Ureter (tissue), 1 donor: ENCODE results near the gene SARS1. TPM values are rescaled to one million over a fixed set of nuclear protein-coding genes. Genes with fewer than 3 reads are reported as not detected.
A peak's percentile ranks its signal among the peaks of the same experiment; 100 is the strongest.
"Not testable (repeated sequence)": the region's sequence is repeated elsewhere in the genome, so short reads cannot be mapped to it uniquely, and the experiment has no call there.

ENCODE experiments used
- DNase-seq: peaks from one replicate; pipeline ENCODE4 v3.0.0-alpha.2; 2020; ENCODE audit warnings: low spot score
- total RNA-seq: library from RNA; stranded (reverse); gene quantifications from one replicate; pipeline ENCODE4 v1.2.4, GENCODE V29; 2023
- donor health status: DM: yes; HTN: yes; CAD: no.

The SARS1 gene
- 239 TPM for total RNA-seq

DNA sequence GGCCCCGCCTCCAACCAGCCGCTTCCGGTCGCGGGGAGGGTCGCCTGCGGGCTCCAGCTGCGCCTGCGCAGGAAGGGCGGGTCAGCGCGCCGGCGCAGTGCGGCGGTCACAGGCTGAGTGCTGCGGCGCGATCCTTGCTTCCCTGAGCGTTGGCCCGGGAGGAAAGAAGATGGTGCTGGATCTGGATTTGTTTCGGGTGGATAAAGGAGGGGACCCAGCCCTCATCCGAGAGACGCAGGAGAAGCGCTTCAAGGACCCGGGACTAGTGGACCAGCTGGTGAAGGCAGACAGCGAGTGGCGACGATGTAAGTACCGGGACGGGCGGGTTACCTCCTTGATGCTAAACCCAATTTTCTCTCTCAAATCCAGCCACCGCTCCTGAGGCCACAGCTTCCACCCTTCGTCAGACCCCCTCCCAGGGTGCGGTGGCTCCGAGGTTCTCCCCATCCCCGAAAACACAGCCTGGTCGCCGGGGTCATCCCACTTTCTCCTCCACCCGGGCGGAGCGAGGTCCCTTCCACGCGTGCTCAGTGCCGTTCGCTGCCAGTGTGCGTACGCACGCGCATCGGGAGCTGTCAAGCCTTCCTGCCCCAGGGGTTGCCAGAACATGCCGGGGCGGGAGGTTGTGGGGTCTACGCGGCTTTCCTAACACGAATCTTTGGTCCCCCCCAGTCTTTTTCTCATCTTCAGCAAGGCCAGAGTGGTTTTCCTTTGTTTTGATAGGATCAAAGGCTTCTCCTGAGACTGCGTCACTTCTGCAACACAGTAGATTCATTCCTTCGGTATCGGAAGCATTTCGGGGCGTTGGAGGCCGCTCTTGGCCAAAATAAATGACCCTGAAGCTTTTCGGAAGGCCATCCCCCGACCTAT lies at the start of gene SARS1:
Gene SARS1 (plus strand): TSS at position 95 of the 870 bp plus-strand sequence. CDS start 75 bp downstream, at position 170.
- peak; percentile 92 for DNase-seq

DNA sequence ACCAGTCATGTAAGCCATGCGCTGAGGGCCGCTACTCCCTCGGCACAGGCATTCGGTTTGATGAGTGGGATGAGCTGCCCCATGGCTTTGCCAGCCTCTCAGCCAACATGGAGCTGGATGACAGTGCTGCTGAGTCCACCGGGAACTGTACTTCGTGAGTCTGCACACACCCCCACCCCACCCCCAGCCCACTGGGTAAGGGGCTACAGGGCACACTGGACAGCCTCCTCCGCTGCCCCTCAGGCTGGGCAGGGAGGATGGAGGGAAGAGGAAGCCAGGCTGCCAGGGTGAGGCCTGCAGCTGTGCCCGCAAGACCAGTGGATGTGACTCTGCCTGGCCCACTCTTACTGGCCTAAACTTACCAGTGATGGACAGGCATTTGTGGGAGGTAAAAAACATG lies 49.2 kb upstream of the SARS1 start:
- no peak for DNase-seq

- no peak for DNase-seq
Observed at GRCh38 chr1:109167001-109167506, 46.7 kb upstream of the SARS1 start.

- DNase-seq: no peak
Observed at GRCh38 chr1:109170035-109170764, 43.5 kb upstream of the SARS1 start.

GRCh38 chr1:109171646-109172045 lies 42.1 kb upstream of the SARS1 start:
- no peak for DNase-seq

DNA sequence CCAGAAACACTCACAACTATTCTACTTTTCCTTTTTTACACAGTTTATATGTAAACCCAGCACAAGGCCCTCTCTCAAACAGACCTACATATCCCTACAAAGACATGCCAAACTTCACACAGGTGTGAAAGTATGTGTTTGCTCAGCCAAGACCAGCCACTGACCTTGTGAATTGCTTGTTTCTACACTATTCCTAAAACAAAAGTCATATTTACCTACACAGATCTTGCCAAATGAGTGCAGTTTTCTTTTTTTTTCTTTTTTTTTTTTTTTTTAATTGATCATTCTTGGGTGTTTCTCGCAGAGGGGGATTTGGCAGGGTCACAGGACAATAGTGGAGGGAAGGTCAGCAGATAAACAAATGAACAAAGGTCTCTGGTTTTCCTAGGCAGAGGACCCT lies 37.4 kb upstream of the SARS1 start:
- DNase-seq: not testable (repeated sequence)

DNA sequence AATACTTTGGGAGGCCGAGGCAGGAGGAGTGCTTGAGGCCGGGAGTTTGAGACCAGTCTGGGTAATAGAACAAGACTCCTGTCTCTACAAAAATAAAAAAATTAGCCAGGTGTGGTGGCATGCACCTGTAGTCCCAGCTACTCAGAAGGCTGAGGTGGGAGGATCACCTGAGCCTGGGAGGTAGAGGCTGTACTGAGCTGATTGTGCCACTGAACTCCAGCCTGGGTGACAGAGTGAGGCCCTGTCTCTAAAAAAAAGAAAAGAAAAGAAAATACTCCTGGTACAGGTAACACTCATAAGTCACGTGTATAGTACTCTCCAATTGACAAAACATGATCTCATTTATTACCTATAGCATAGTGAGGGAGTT lies 33.0 kb upstream of the SARS1 start:
- not testable (repeated sequence) for DNase-seq

GRCh38 chr1:109181085-109181806 lies 32.5 kb upstream of the SARS1 start:
- DNase-seq: no peak

GRCh38 chr1:109181807-109182163 lies 31.9 kb upstream of the SARS1 start:
- no peak for DNase-seq

GRCh38 chr1:109183058-109183738 lies 30.5 kb upstream of the SARS1 start:
- no peak for DNase-seq

DNA sequence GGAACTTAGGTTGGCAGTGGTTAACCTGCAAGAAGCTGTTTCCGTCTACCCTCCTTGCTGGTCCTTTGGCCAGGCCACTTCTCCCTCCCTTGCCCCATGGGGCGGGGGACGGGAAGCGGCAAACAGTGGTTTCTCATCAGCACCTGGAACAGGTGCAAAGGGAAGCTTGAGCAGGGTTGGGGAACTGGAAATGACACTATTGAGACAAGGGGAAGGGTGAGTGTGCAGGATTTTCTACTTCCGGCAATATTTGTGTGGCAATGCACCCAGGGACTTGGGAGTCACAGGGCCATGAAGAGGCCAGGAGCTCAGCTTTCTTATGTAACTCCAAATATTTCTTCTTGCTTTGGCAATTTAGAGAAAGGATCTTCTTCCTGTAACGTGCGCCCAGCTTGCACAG lies 29.0 kb upstream of the SARS1 start:
- DNase-seq: no peak

- DNase-seq: no peak
Observed at GRCh38 chr1:109185357-109185756, 28.4 kb upstream of the SARS1 start.

DNA sequence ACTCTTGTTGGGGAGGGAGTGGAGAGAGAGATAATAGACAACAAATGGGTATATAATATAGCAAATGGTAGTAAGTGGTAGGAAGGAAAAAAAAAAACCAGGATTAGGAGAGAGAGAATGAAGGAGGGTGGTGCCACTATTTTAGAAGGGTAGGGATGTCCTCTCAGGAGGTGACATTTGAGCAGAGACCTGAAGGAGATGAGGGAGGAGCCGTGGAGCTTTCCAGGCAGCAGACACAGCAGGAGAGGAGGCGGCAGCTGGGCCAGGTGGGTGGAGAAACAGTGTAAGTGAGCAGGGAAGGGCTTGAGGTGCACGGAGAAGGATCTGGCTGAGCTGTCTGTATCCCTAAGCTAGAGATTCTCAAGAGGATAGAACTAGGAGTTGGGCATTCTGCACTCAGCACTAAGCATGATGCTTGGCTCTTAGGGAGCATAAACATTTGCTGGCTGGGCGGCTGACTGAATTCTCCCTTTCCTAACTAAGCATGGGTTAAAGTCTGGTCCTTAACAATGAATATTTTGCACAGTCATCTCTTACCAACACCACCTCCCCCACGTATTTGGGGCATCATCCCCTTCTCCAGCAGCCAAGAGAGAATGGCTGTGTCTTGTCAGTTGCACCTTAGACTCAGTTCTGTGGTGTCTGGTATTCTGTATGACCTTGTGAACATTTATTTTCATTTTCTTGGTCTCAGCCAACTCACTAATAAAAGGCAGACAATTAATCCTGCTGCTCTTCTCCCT lies 27.6 kb upstream of the SARS1 start:
- no peak for DNase-seq

DNA sequence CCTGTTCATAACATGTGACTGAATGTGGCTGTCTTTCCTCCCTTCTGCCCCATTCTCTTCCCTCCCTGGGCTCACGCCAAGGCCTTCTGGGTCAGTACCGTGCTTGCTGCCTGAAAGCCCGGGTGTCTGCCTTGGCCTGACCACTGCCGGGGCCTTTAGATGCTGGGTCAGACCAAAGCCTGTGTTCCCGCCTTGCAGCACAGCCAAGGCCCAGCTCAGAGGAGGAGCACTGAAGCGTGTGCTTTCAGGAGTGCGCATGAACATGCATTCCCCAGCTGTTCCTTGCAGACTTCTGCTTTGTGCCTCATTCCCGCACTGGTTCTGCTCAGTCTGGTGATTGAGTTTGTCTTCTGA lies 27.0 kb upstream of the SARS1 start:
- peak; percentile 55 for DNase-seq

DNA sequence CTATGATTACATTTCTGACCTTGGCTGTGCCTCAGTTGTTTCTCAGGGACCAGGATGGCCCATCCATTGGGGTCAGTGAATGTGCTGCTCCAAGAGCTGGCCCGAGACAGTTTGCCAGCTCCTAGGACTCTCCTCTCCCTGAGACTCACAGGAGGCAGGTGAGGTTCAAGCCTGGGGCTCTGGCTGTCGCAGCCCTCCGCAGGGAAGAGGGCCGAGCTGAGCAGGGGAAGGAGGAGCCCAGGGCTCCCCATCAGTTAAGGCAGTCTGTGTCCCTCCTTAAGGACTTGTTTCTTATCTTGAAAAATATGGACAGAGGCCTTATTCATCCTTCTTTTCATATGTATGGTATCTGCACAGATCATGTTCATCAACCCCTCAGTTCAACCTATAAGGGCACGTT lies 26.6 kb upstream of the SARS1 start:
- DNase-seq: no peak

DNA sequence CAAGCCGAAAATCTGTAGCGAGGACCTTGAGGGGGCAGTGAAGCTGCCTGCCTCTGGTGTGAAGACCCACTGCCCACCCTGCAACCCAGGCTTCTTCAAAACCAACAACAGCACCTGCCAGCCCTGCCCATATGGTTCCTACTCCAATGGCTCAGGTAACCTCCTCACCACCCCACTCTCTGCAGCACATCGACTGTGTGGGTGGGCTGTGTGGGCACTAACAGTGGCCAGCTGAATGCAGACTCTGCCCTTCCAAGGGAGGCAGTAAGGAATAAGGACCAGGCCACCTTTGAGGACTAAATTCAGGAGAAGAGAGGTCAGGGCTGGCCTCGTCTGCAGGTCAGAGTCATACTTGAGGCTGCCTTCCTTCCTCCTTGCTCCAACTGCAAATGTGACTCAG lies 25.5 kb upstream of the SARS1 start:
- DNase-seq: no peak

- DNase-seq: no peak
Observed at GRCh38 chr1:109188781-109189180, 24.9 kb upstream of the SARS1 start.

DNA sequence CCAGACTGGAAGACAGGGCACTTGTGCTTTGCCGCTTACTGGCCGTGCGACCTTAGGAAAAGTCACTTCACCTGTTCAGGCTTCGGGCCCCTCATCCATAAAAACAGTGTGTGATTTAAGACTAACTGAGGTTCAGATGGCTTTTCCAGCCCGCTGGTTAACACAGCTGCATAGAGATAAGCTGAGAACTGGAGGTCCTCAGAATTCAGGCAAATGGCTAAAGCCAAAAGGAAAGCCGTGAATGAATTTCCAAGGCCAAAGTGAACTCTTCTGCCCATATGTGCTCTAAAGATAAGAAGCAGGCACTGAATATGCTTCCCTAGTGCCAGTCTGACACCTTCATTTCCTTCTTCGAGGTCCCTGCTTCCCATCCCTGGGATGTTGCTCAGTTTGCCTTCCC lies 23.5 kb upstream of the SARS1 start:
- DNase-seq: no peak

DNA sequence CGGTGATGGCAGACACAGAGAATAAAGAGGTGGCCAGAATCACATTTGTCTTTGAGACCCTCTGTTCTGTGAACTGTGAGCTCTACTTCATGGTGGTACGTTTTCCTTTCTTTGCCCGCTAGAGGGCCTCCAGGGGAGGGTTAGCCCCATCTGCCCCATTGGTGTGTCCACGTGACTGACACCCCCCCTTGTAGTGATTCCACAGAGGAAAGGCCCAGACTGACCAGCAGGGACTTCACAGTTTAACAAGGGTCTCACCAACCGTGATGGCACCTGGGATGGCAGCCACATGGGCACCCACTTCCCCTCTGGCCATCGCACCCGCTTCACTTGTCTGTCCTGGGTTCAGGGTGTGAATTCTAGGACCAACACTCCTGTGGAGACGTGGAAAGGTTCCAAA lies 22.3 kb upstream of the SARS1 start:
- no peak for DNase-seq

GRCh38 chr1:109191891-109192290 lies 21.8 kb upstream of the SARS1 start:
- DNase-seq: no peak

- DNase-seq: no peak
Observed at GRCh38 chr1:109192433-109192832, 21.3 kb upstream of the SARS1 start.
